GM23338 (cell line): ENCODE results near the gene RNF121. TPM values are rescaled to one million over a fixed set of nuclear protein-coding genes. Genes with fewer than 3 reads are reported as not detected.

ENCODE experiments used
- ATAC-seq: fragments of 200-7000 bp; cut with Tn5 transposase; 3 replicates; pipeline ENCODE4 v1.9.1; 2020
- DNase-seq: peaks from one replicate; pipeline ENCODE4 v3.0.0-alpha.2; 2015; ENCODE audit warnings: low spot score
- H2AFZ ChIP-seq: fragments of 200-600 bp; sonication (generic); 2 replicates; pipeline ENCODE4 v1.8.0; 2016; ENCODE audit warnings: antibody characterized with exemption, mild to moderate bottlenecking, moderate library complexity
- H3F3A ChIP-seq: fragments of 200-600 bp; sonication (generic); replicated peaks from 2 replicates; pipeline ENCODE4 v1.8.0; 2017; ENCODE audit warnings: antibody characterized with exemption, mixed run types, low read depth
- H3K27ac ChIP-seq: fragments of 200-600 bp; sonication (generic); 2 replicates; pipeline ENCODE4 v1.6.1; 2016; ENCODE audit warnings: low read depth
- H3K27me3 ChIP-seq: fragments of 200-600 bp; sonication (generic); 2 replicates; pipeline ENCODE4 v1.8.0; 2016; ENCODE audit warnings: mild to moderate bottlenecking, mixed run types, moderate library complexity; ENCODE audit not compliant: insufficient read depth
- H3K36me3 ChIP-seq: fragments of 200-600 bp; sonication (generic); 2 replicates; pipeline ENCODE4 v1.8.0; 2016; ENCODE audit warnings: mild to moderate bottlenecking; ENCODE audit not compliant: insufficient read depth
- H3K4me1 ChIP-seq: fragments of 200-600 bp; sonication (generic); 2 replicates; pipeline ENCODE4 v1.8.0; 2016; ENCODE audit warnings: mild to moderate bottlenecking, moderate library complexity; ENCODE audit not compliant: insufficient read depth
- H3K4me2 ChIP-seq: fragments of 200-600 bp; sonication (generic); 2 replicates; pipeline ENCODE4 v1.7.1; 2017; ENCODE audit warnings: mixed run types
- H3K4me3 ChIP-seq: fragments of 200-600 bp; sonication (generic); 2 replicates; pipeline ENCODE4 v1.6.1; 2016; ENCODE audit warnings: mixed run types
- H3K79me2 ChIP-seq: fragments of 200-600 bp; sonication (generic); replicated peaks from 2 replicates; pipeline ENCODE4 v1.8.0; 2017; ENCODE audit warnings: mild to moderate bottlenecking; ENCODE audit not compliant: insufficient read depth
- H3K9me2 ChIP-seq: fragments of 200-600 bp; sonication (generic); 2 replicates; pipeline ENCODE4 v1.8.0; 2017; ENCODE audit not compliant: insufficient read depth
- H4K20me1 ChIP-seq: fragments of 200-600 bp; sonication (generic); replicated peaks from 2 replicates; pipeline ENCODE4 v1.8.0; 2017; ENCODE audit warnings: mild to moderate bottlenecking; ENCODE audit not compliant: insufficient read depth
- H3K27ac Mint-ChIP-seq: 2 replicates; pipeline ENCODE4 v1.8.0; 2020; ENCODE audit warnings: inconsistent platforms, mild to moderate bottlenecking, moderate library complexity, mixed read lengths
- H3K27me3 Mint-ChIP-seq: 3 replicates; pipeline ENCODE4 v1.8.0; 2022; ENCODE audit warnings: low read depth, mild to moderate bottlenecking, moderate library complexity, mixed read lengths, inconsistent platforms; ENCODE audit not compliant: insufficient read depth, poor library complexity
- H3K36me3 Mint-ChIP-seq: 3 replicates; pipeline ENCODE4 v1.8.0; 2021; ENCODE audit warnings: low read depth, mild to moderate bottlenecking, inconsistent platforms, moderate library complexity, mixed read lengths
- H3K4me1 Mint-ChIP-seq: 3 replicates; pipeline ENCODE4 v1.8.0; 2020; ENCODE audit warnings: mild to moderate bottlenecking, inconsistent platforms, mixed read lengths
- H3K4me3 Mint-ChIP-seq: 3 replicates; pipeline ENCODE4 v1.8.0; 2021; ENCODE audit warnings: moderate library complexity, mild to moderate bottlenecking, inconsistent platforms, mixed read lengths
- H3K9me3 Mint-ChIP-seq: 3 replicates; pipeline ENCODE4 v1.8.0; 2020; ENCODE audit warnings: moderate library complexity, mild to moderate bottlenecking, inconsistent platforms, mixed read lengths
- CREB1 ChIP-seq: fragments of 250-450 bp; sonication (Bioruptor Pico); IDR thresholded peaks from 2 replicates; pipeline ENCODE4 v1.5.0; 2020; ENCODE audit warnings: low read depth, mild to moderate bottlenecking, moderate library complexity
- CTCF ChIP-seq, 2 experiments: fragments of 200-600 bp in 1 of 2; sonication (generic) in 1 of 2; conservative IDR thresholded peaks; 2 replicates each; pipeline versions ENCODE4 v1.5.1 to v1.6.1; 2016 to 2017; ENCODE audit warnings: antibody characterized with exemption in 2 of 2, low read depth in 2 of 2, mild to moderate bottlenecking in 2 of 2, moderate library complexity in 1 of 2
- ETS1 ChIP-seq: IDR thresholded peaks from 2 replicates; pipeline ENCODE4 v1.6.1; 2016; ENCODE audit warnings: antibody characterized with exemption
- EZH2 ChIP-seq: fragments of 200-600 bp; sonication (generic); IDR thresholded peaks from one replicate; pipeline ENCODE4 v1.8.0; 2017; ENCODE audit warnings: antibody characterized with exemption, mild to moderate bottlenecking, low read depth; ENCODE audit not compliant: unreplicated experiment
- EZH2phosphoT487 ChIP-seq: fragments of 200-600 bp; sonication (generic); IDR thresholded peaks from one replicate; pipeline ENCODE4 v1.8.1; 2018; ENCODE audit warnings: antibody characterized with exemption; ENCODE audit not compliant: unreplicated experiment
- JUNB ChIP-seq: IDR thresholded peaks from one replicate; pipeline ENCODE4 v1.6.1; 2016; ENCODE audit warnings: antibody characterized with exemption; ENCODE audit not compliant: unreplicated experiment
- NANOG ChIP-seq: IDR thresholded peaks from 2 replicates; pipeline ENCODE4 v1.6.1; 2016; ENCODE audit warnings: antibody characterized with exemption, borderline replicate concordance
- POLR2AphosphoS5 ChIP-seq: IDR thresholded peaks from 2 replicates; pipeline ENCODE4 v1.6.1; 2016; ENCODE audit warnings: antibody characterized with exemption, low read depth
- REST ChIP-seq: IDR thresholded peaks from one replicate; pipeline ENCODE4 v1.6.1; 2018; ENCODE audit warnings: antibody characterized with exemption; ENCODE audit not compliant: unreplicated experiment
- STAT1 ChIP-seq: IDR thresholded peaks from one replicate; pipeline ENCODE4 v1.6.1; 2016; ENCODE audit warnings: antibody characterized with exemption; ENCODE audit not compliant: unreplicated experiment
- ZNF114 ChIP-seq: fragments of 250-450 bp; sonication (Bioruptor Pico); IDR thresholded peaks from 2 replicates; pipeline ENCODE4 v1.5.0; 2020; ENCODE audit warnings: mild to moderate bottlenecking, moderate library complexity
- ZNF331 ChIP-seq: fragments of 250-450 bp; sonication (Bioruptor Pico); IDR thresholded peaks from 2 replicates; pipeline ENCODE4 v1.5.0; 2020; ENCODE audit warnings: low read depth, mild to moderate bottlenecking, moderate library complexity
- ZNF462 ChIP-seq: fragments of 250-450 bp; sonication (Bioruptor Pico); IDR thresholded peaks from 2 replicates; pipeline ENCODE4 v1.5.0; 2020; ENCODE audit warnings: mild to moderate bottlenecking, moderate library complexity
- polyA plus RNA-seq: library from polyadenylated mRNA; unstranded; fragments of >200 nt; fragmentation: Nextera tagmentation; extraction: Ambion mirVana; gene quantifications from 2 replicates; pipeline ENCODE4 v1.2.1, GENCODE V29; 2016
- total RNA-seq: library from RNA; depleted of rRNA; stranded (reverse); fragments of >200 nt; shearing (Covaris generic); gene quantifications from 2 replicates; pipeline ENCODE4 v1.2.3, GENCODE V29; 2014

RNF121 gene
- total and polyA plus RNA-seq, 2 experiments from 2014 or later, result 7.8 to 37.7 TPM

- H3K4me3 ChIP-seq, result no peak overlapping the region
- no peaks in the 10 kb centered on the region for H3K36me3 Mint-ChIP-seq
- no peak for ATAC-seq
Measured at GRCh38 chr11:71933141-71933933, 4.5 kb downstream of the RNF121 start.

More at GRCh38 chr11:71933141-71933933, 4.5 kb downstream of the RNF121 start:
- peaks cover 56% of the 10 kb centered on the region for H4K20me1 ChIP-seq
- peaks cover 95% of the 10 kb centered on the region for H3K79me2 ChIP-seq
- no peak overlapping the region for H3K27ac ChIP-seq
- H2AFZ ChIP-seq, result no peak overlapping the region
- Mint-ChIP-seq H3K4me3 (no peak overlapping the region), H3K27me3 (peaks cover 1% of the 10 kb centered on the region), H3K4me1 (peaks cover 6% of the 10 kb centered on the region), H3K9me3 (no peaks in the 10 kb centered on the region), H3K27ac (no peak overlapping the region; the same call in 1 of the 2 replicates)
- no peaks in the 10 kb centered on the region; the same call in 1 of the 2 replicates for H3K36me3 ChIP-seq
- H3K4me2 ChIP-seq, result no peak overlapping the region
- no peaks in the 10 kb centered on the region for H3K27me3 ChIP-seq
- TF ChIP-seq EZH2phosphoT487 (no peak), POLR2AphosphoS5 (no peak), REST (no peak), ZNF331 (CRISPR knock-in tag) (no peak), ZNF462 (CRISPR knock-in tag) (no peak), CREB1 (CRISPR knock-in tag) (no peak), JUNB (no peak), STAT1 (no peak), EZH2 (no peak), ETS1 (no peak), ZNF114 (CRISPR knock-in tag) (no peak), CTCF (conservative IDR thresholded peaks at IDR 0.05; ENCODE audit: low read depth in 2 of 2) (no peak), NANOG (no peak)
- no peaks in the 10 kb centered on the region for H3K9me2 ChIP-seq
- no peak for DNase-seq
- H3K4me1 ChIP-seq, result peaks cover 8% of the 10 kb centered on the region
- no peaks in the 10 kb centered on the region for H3F3A ChIP-seq
